Thymus (tissue), 11 donors: Measurements from ENCODE around the gene SOCS2. TPM values are rescaled to one million over a fixed set of nuclear protein-coding genes. Genes with fewer than 3 reads are reported as not detected.

Source experiments
- DNase-seq, 9 donors: peaks; one replicate each; pipeline ENCODE4 v3.0.0-alpha.2; 2013; ENCODE audit warnings: low spot score in 9 of 9, low read depth in 6 of 9, missing footprints in 1 of 9
- H3K27ac ChIP-seq, 2 donors: one replicate each; pipeline ENCODE4 v1.5.1; 2013; ENCODE audit warnings: control low read depth in 1 of 2, low read depth in 1 of 2, low read length in 1 of 2, mild to moderate bottlenecking in 1 of 2, moderate library complexity in 1 of 2
- H3K27me3 ChIP-seq, 2 donors: one replicate each; pipeline ENCODE4 v1.5.1; 2013; ENCODE audit warnings: low read length in 1 of 2; ENCODE audit not compliant: control insufficient read depth in 2 of 2, insufficient read depth in 1 of 2
- H3K36me3 ChIP-seq, 2 donors: one replicate each; pipeline ENCODE4 v1.5.1; 2013; ENCODE audit warnings: low read length in 1 of 2, mild to moderate bottlenecking in 1 of 2, moderate library complexity in 1 of 2; ENCODE audit not compliant: control insufficient read depth in 2 of 2, insufficient read depth in 2 of 2
- H3K4me1 ChIP-seq, 2 donors: one replicate each; pipeline ENCODE4 v1.5.1; 2013; ENCODE audit warnings: low read length in 2 of 2; ENCODE audit not compliant: control insufficient read depth in 2 of 2, insufficient read depth in 2 of 2
- H3K4me3 ChIP-seq, 2 donors: one replicate each; pipeline ENCODE4 v1.5.1; 2013; ENCODE audit warnings: low read length in 2 of 2, control low read depth in 1 of 2, mild to moderate bottlenecking in 1 of 2
- H3K9me3 ChIP-seq, 2 donors: one replicate each; pipeline ENCODE4 v1.5.1; 2013; ENCODE audit warnings: low read length in 1 of 2, mild to moderate bottlenecking in 1 of 2; ENCODE audit not compliant: control insufficient read depth in 2 of 2, insufficient read depth in 1 of 2
- WGBS: extraction: QIAGEN DNeasy Blood & Tissue Kit; methylation state at CpG from one replicate; pipeline ENCODE4 v1.1.7; 2013; 5-methylcytosine and 5-hydroxymethylcytosine counted together
- polyA plus RNA-seq: library from polyadenylated mRNA; stranded (reverse); fragments of 200-250 nt; gene quantifications from one replicate; pipeline ENCODE4 v1.2.3, GENCODE V29; 2013
- total RNA-seq: library from RNA; stranded (reverse); fragments of 120-200 nt; gene quantifications from one replicate; pipeline ENCODE4 v1.2.4, GENCODE V29; 2013
- donor health status: healthy.

The SOCS2 gene
- total and polyA plus RNA-seq, 2 donors, result 18.6 to 48.8 TPM

GRCh38 chr12:93571365-93571924 lies 1.0 kb upstream of the SOCS2 start:
- peak overlapping the region; percentile 67 to 71 for H3K4me3 ChIP-seq
- DNase-seq, result peak in 3 of 9 donors; percentile 51 to 63 (median 52)
- WGBS, result under 1% methylated on average over 47 of the region's 47 CpGs
- peaks cover 0 to 4% of the 10 kb centered on the region in 2 donors for H3K36me3 ChIP-seq
- H3K9me3 ChIP-seq, result peaks cover 2 to 4% of the 10 kb centered on the region in 2 donors
- peaks cover 15 to 39% of the 10 kb centered on the region in 2 donors for H3K4me1 ChIP-seq
- peaks cover 55 to 66% of the 10 kb centered on the region in 2 donors for H3K27me3 ChIP-seq
- peak overlapping the region; percentile 85 to 88 for H3K27ac ChIP-seq

GRCh38 chr12:93572712-93573551 lies 457 bp downstream of the SOCS2 start:
- peak overlapping the region in 1 of 2 donors; percentile 8 for H3K27ac ChIP-seq
- H3K4me1 ChIP-seq, result peaks cover 15 to 39% of the 10 kb centered on the region in 2 donors
- peaks cover 0 to 4% of the 10 kb centered on the region in 2 donors for H3K36me3 ChIP-seq
- peaks cover 55 to 66% of the 10 kb centered on the region in 2 donors for H3K27me3 ChIP-seq
- peaks cover 2 to 4% of the 10 kb centered on the region in 2 donors for H3K9me3 ChIP-seq
- H3K4me3 ChIP-seq, result peak overlapping the region; percentile 25 to 44
- peak in 2 of 9 donors; percentile 27 to 60 for DNase-seq
- 1% methylated on average over 75 of the region's 75 CpGs for WGBS

GRCh38 chr12:93573552-93574223 lies 1.2 kb downstream of the SOCS2 start:
- 5% methylated on average over 21 of the region's 21 CpGs for WGBS
- Histone ChIP-seq H3K36me3 (peaks cover 0 to 4% of the 10 kb centered on the region in 2 donors), H3K9me3 (peaks cover 2 to 4% of the 10 kb centered on the region in 2 donors), H3K27me3 (peaks cover 55 to 62% of the 10 kb centered on the region in 2 donors), H3K27ac (no peak overlapping the region), H3K4me1 (peaks cover 15 to 39% of the 10 kb centered on the region in 2 donors), H3K4me3 (peak overlapping the region; percentile 25 to 44)
- no peak for DNase-seq

GRCh38 chr12:93577222-93577621 lies 4.7 kb downstream of the SOCS2 start:
- Histone ChIP-seq H3K4me3 (no peak overlapping the region), H3K9me3 (peaks cover 0 to 4% of the 10 kb centered on the region in 2 donors), H3K27ac (no peak overlapping the region), H3K27me3 (peaks cover 34 to 36% of the 10 kb centered on the region in 2 donors), H3K4me1 (peaks cover 0 to 14% of the 10 kb centered on the region in 2 donors), H3K36me3 (peaks cover 0 to 4% of the 10 kb centered on the region in 2 donors)
- 69% methylated on average over 3 of the region's 3 CpGs for WGBS
- DNase-seq, result no peak

- 53% methylated on average over 5 of the region's 5 CpGs for WGBS
- Histone ChIP-seq H3K4me1 (peaks cover 0 to 7% of the 10 kb centered on the region in 2 donors), H3K27me3 (peaks cover 24 to 30% of the 10 kb centered on the region in 2 donors), H3K9me3 (peaks cover 0 to under 1% of the 10 kb centered on the region in 2 donors), H3K4me3 (no peak overlapping the region), H3K36me3 (peaks cover 0 to 4% of the 10 kb centered on the region in 2 donors), H3K27ac (no peak overlapping the region)
- no peak for DNase-seq
These were observed 5.7 kb downstream of the SOCS2 start for GRCh38 chr12:93578221-93578620.

GRCh38 chr12:93580682-93581081 lies 8.2 kb downstream of the SOCS2 start:
- no peak overlapping the region for H3K4me3 ChIP-seq
- peaks cover 3 to 6% of the 10 kb centered on the region in 2 donors for H3K4me1 ChIP-seq
- DNase-seq, result no peak
- H3K27ac ChIP-seq, result no peak overlapping the region
- no peaks in the 10 kb centered on the region for H3K9me3 ChIP-seq
- H3K27me3 ChIP-seq, result peaks cover 2 to 7% of the 10 kb centered on the region in 2 donors
- no peaks in the 10 kb centered on the region for H3K36me3 ChIP-seq

- no peak for DNase-seq
- Histone ChIP-seq H3K27ac (no peak overlapping the region), H3K4me1 (peaks cover 3 to 6% of the 10 kb centered on the region in 2 donors), H3K27me3 (peaks cover 0 to 7% of the 10 kb centered on the region in 2 donors), H3K4me3 (no peak overlapping the region), H3K36me3 (no peaks in the 10 kb centered on the region), H3K9me3 (no peaks in the 10 kb centered on the region)
- 84% methylated on average over 2 of the region's 2 CpGs for WGBS
These were observed 8.9 kb downstream of the SOCS2 start for GRCh38 chr12:93581370-93581769.

- WGBS, result 97% methylated on average over 8 of the region's 8 CpGs
- Histone ChIP-seq H3K36me3 (no peaks in the 10 kb centered on the region), H3K4me1 (peaks cover 3 to 6% of the 10 kb centered on the region in 2 donors), H3K27me3 (peaks cover 0 to 7% of the 10 kb centered on the region in 2 donors), H3K27ac (no peak overlapping the region), H3K9me3 (no peaks in the 10 kb centered on the region), H3K4me3 (no peak overlapping the region)
- no peak for DNase-seq
These were observed 9.9 kb downstream of the SOCS2 start for GRCh38 chr12:93582351-93582750.
